ENCODE data around the gene CASKIN1. TPM values are rescaled to one million over a fixed set of nuclear protein-coding genes. Genes with fewer than 3 reads are reported as not detected.

CASKIN1 gene
- polyA plus RNA-seq, 1 donor (not counting 4 experiments of a cell fraction or from before 2014, with no cell fraction given): 0.04 TPM

GRCh38 chr16:2211923-2212347, 15.5 kb upstream of the CASKIN1 start:
- Histone ChIP-seq H2AFZ (ENCODE audit: control insufficient read depth, low read length) (no peak overlapping the region), H3K79me2 (ENCODE audit: control insufficient read depth, insufficient read depth, low read length) (peaks cover 20% of the 10 kb centered on the region), H3K9me1 (ENCODE audit: control insufficient read depth, extremely low read depth, insufficient read depth, low read length) (no peaks in the 10 kb centered on the region), H4K20me1 (ENCODE audit: control insufficient read depth, extremely low read depth, insufficient read depth, low read length) (no peaks in the 10 kb centered on the region), H3K4me2 (ENCODE audit: control insufficient read depth, extremely low read depth, insufficient read depth, low read depth, low read length) (no peak overlapping the region), H3K27ac (ENCODE audit: control insufficient read depth, insufficient read depth, low read length) (no peak overlapping the region), H3K4me1 (ENCODE audit: control insufficient read depth, extremely low read depth, insufficient read depth, low read length) (peaks cover 13% of the 10 kb centered on the region), H3K9ac (ENCODE audit: control insufficient read depth, extremely low read depth, insufficient read depth, low read length) (no peak overlapping the region), H3K4me3 (ENCODE audit: control insufficient read depth in 2 of 3, extremely low read depth in 1 of 3, insufficient read depth in 2 of 3, low read depth in 1 of 3, low read length in 3 of 3) (no peak overlapping the region), H3K27me3 (ENCODE audit: control insufficient read depth, extremely low read depth, insufficient read depth, low read length) (no peaks in the 10 kb centered on the region), H3K36me3 (ENCODE audit: control insufficient read depth in 2 of 2, extremely low read depth in 1 of 2, insufficient read depth in 2 of 2, low read length in 2 of 2) (peaks cover 12 to 23% of the 10 kb centered on the region in 2 experiments), H3K9me3 (ENCODE audit: control insufficient read depth, low read depth, low read length) (no peaks in the 10 kb centered on the region)
- DNase-seq (ENCODE audit: low read depth, low spot score) (no peak), FAIRE-seq (no peak)
- dilution Hi-C loops (cut with MboI; ENCODE audit: extremely low pct_ligation_motif_present, low sequenced_read_pairs): no loop called here
- TF ChIP-seq EZH2 (IDR thresholded peaks at IDR 0.05; ENCODE audit: low read length) (no peak), CTCF (optimal IDR thresholded peaks at IDR 0.05 in 1 of 3, IDR thresholded peaks at IDR 0.05 in 1 of 3, conservative IDR thresholded peaks at IDR 0.05 in 1 of 3; ENCODE audit: extremely low read depth in 1 of 3, insufficient read depth in 2 of 3, low read length in 3 of 3) (no peak)

GRCh38 chr16:2210386-2211365, 14.3 kb upstream of the CASKIN1 start, which contains the start of gene BRICD5:
Gene BRICD5, minus strand, starts transcription at chr16:2210863. Its CDS starts 30 bp downstream, at chr16:2210833.
- H3K4me3 ChIP-seq (ENCODE audit: control insufficient read depth in 2 of 3, extremely low read depth in 1 of 3, insufficient read depth in 2 of 3, low read depth in 1 of 3, low read length in 3 of 3): no peak within 1 kb of the TSS
- dilution Hi-C loops (cut with MboI; ENCODE audit: extremely low pct_ligation_motif_present, low sequenced_read_pairs): no loop called here
- no peaks in the 10 kb centered on the region for H3K9me1 ChIP-seq (ENCODE audit: control insufficient read depth, extremely low read depth, insufficient read depth, low read length)
- peaks cover 12 to 26% of the 10 kb centered on the region in 2 experiments for H3K36me3 ChIP-seq (ENCODE audit: control insufficient read depth in 2 of 2, extremely low read depth in 1 of 2, insufficient read depth in 2 of 2, low read length in 2 of 2)
- TF ChIP-seq CTCF (optimal IDR thresholded peaks at IDR 0.05 in 1 of 3, IDR thresholded peaks at IDR 0.05 in 1 of 3, conservative IDR thresholded peaks at IDR 0.05 in 1 of 3; ENCODE audit: extremely low read depth in 1 of 3, insufficient read depth in 2 of 3, low read length in 3 of 3) (no peak), EZH2 (IDR thresholded peaks at IDR 0.05; ENCODE audit: low read length) (no peak)
- H3K79me2 ChIP-seq (ENCODE audit: control insufficient read depth, insufficient read depth, low read length): peaks cover 26% of the 10 kb centered on the region
- no peaks in the 10 kb centered on the region for H4K20me1 ChIP-seq (ENCODE audit: control insufficient read depth, extremely low read depth, insufficient read depth, low read length)
- H3K4me2 ChIP-seq (ENCODE audit: control insufficient read depth, extremely low read depth, insufficient read depth, low read depth, low read length): no peak within 1 kb of the TSS
- no peak for DNase-seq (ENCODE audit: low read depth, low spot score)
- peaks cover 17% of the 10 kb centered on the region for H3K4me1 ChIP-seq (ENCODE audit: control insufficient read depth, extremely low read depth, insufficient read depth, low read length)
- no peak within 1 kb of the TSS for H2AFZ ChIP-seq (ENCODE audit: control insufficient read depth, low read length)
- H3K9me3 ChIP-seq (ENCODE audit: control insufficient read depth, low read depth, low read length): no peaks in the 10 kb centered on the region
- H3K27me3 ChIP-seq (ENCODE audit: control insufficient read depth, extremely low read depth, insufficient read depth, low read length): no peaks in the 10 kb centered on the region
- no peak within 1 kb of the TSS for H3K27ac ChIP-seq (ENCODE audit: control insufficient read depth, insufficient read depth, low read length)
- no peak for FAIRE-seq
- H3K9ac ChIP-seq (ENCODE audit: control insufficient read depth, extremely low read depth, insufficient read depth, low read length): no peak within 1 kb of the TSS

Measured in keratinocyte (primary cell).